ENCODE measurements around the gene UTY.

UTY gene

DNA sequence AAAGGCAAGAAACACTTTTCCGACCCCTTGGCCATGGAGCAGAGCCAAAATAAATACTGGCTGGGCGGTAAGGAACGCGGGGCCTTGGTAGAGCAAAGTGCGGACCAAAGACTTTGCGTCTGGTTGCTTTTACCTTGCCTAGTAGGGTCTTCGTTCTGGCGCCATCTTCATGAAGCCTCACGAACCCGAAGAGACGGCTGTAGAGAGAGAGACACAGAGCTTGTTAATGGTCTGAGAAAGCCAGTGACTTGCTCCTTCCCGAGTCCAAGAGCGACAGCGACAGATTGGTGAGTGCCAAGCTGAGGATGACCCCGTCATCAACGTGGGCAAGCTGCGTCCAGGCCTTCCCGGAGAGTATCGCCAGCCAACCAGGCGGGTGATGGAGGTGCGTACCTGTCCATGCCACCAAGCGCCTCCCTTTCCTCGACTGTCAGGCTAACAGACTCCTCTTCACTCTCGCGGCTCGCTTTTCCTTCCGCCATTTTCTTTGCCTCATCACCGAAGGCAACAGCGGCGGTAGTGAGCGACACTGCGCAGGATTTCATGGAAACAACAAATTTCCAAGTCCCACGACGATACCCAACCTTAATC, 617 bp downstream of the UTY start:
- Histone ChIP-seq H3K79me2 (ENCODE audit: low read length) (no peaks in the 10 kb centered on the region), H3K4me2 (ENCODE audit: low read depth, low read length) (no peak overlapping the region), H3K27me3 (replicated peaks; ENCODE audit: insufficient read depth, low read length) (no peaks in the 10 kb centered on the region), H3K36me3 (replicated peaks; ENCODE audit: insufficient read depth, low read length) (no peaks in the 10 kb centered on the region), H3K9me3 (replicated peaks; ENCODE audit: insufficient read depth, low read length) (no peaks in the 10 kb centered on the region), H3K4me1 (ENCODE audit: low read length) (no peaks in the 10 kb centered on the region), H3K27ac (ENCODE audit: low read length) (no peak overlapping the region), H3K4me3 (ENCODE audit: low read length) (no peak overlapping the region), H4K20me1 (ENCODE audit: insufficient read depth, low read length) (no peaks in the 10 kb centered on the region), H2AFZ (ENCODE audit: low read length) (no peak overlapping the region), H3F3A (ENCODE audit: insufficient read depth, low read length) (no peaks in the 10 kb centered on the region), H3K9me2 (replicated peaks; ENCODE audit: insufficient read depth, low read length) (no peaks in the 10 kb centered on the region), H3K9ac (ENCODE audit: low read length) (no peak overlapping the region)
- no peak for DNase-seq
- no peak for TF ChIP-seq EZH2phosphoT487 (IDR thresholded peaks at IDR 0.05; ENCODE audit: low read length)
- TF ChIP-seq, protein P1, sequence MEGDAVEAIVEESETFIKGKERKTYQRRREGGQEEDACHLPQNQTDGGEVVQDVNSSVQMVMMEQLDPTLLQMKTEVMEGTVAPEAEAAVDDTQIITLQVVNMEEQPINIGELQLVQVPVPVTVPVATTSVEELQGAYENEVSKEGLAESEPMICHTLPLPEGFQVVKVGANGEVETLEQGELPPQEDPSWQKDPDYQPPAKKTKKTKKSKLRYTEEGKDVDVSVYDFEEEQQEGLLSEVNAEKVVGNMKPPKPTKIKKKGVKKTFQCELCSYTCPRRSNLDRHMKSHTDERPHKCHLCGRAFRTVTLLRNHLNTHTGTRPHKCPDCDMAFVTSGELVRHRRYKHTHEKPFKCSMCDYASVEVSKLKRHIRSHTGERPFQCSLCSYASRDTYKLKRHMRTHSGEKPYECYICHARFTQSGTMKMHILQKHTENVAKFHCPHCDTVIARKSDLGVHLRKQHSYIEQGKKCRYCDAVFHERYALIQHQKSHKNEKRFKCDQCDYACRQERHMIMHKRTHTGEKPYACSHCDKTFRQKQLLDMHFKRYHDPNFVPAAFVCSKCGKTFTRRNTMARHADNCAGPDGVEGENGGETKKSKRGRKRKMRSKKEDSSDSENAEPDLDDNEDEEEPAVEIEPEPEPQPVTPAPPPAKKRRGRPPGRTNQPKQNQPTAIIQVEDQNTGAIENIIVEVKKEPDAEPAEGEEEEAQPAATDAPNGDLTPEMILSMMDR (IDR thresholded peaks at IDR 0.05; ENCODE audit: low read length) = no peak
- no peak for TF ChIP-seq EZH2 (optimal IDR thresholded peaks at IDR 0.05; ENCODE audit: low read depth, low read length)

DNA sequence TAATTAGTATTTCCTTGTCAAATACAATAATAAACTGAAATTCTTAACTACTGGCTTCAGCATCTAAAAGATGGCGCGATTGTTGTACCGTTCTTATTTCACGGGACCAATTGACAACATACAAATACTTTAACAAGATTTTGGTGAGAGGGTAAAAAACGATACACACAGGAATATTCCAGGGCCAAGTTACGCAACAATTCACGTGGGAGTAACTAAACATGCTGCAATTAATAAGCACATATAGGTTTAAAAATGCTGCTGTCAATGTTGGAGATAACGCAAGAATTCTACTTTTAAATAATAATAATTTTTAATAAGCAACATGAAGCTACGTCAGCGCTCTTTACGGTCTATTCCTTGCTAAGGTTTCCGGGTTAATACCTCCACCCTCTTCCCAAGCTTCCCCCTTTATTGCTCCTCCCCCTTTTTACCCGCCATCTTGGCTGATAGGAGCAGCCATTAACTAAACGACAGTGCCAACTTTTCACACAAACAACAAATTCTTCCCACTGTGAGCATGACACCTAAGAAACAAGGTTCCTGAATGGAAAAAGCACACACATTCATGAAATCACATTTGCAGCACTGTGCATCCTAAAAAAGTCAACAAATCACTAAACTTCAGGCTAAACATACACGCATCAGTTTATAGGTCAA, 1.6 kb downstream of the UTY start:
- H3K4me3 ChIP-seq (ENCODE audit: low read length) = no peak overlapping the region
- no peak overlapping the region for H3K27ac ChIP-seq (ENCODE audit: low read length)
- no peak for TF ChIP-seq EZH2phosphoT487 (IDR thresholded peaks at IDR 0.05; ENCODE audit: low read length)
- TF ChIP-seq, protein P1 (IDR thresholded peaks at IDR 0.05; ENCODE audit: low read length) = no peak
- no peak for TF ChIP-seq EZH2 (optimal IDR thresholded peaks at IDR 0.05; ENCODE audit: low read depth, low read length)

DNA sequence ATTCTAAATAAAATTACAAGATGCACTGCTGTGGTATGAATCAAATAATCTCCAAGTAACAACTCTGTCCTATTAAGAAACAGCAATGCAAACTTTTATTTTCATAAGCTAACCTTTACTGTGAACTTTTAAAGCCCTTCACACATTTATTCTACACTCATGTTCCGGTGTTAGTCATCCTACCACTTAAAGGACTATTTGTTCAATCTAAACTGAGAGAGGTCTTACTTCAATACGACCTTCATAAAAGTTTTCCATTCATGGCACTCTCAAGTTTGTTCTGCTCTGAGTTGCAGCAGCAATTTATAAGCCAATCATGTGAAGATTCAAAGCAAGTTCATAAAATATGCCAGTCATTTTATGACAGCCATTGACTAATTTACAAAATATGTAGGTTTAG, 4.8 kb downstream of the UTY start:
- no peak overlapping the region for H2AFZ ChIP-seq (ENCODE audit: low read length)
- no peaks in the 10 kb centered on the region for H3K36me3 ChIP-seq (replicated peaks; ENCODE audit: insufficient read depth, low read length)
- no peaks in the 10 kb centered on the region for H4K20me1 ChIP-seq (ENCODE audit: insufficient read depth, low read length)
- H3K27me3 ChIP-seq (replicated peaks; ENCODE audit: insufficient read depth, low read length) = no peaks in the 10 kb centered on the region
- no peak overlapping the region for H3K4me3 ChIP-seq (ENCODE audit: low read length)
- DNase-seq = no peak
- no peaks in the 10 kb centered on the region for H3F3A ChIP-seq (ENCODE audit: insufficient read depth, low read length)
- no peak overlapping the region for H3K9ac ChIP-seq (ENCODE audit: low read length)
- H3K4me1 ChIP-seq (ENCODE audit: low read length) = no peaks in the 10 kb centered on the region
- no peak overlapping the region for H3K4me2 ChIP-seq (ENCODE audit: low read depth, low read length)
- H3K9me3 ChIP-seq (replicated peaks; ENCODE audit: insufficient read depth, low read length) = no peaks in the 10 kb centered on the region
- no peaks in the 10 kb centered on the region for H3K79me2 ChIP-seq (ENCODE audit: low read length)
- no peak overlapping the region for H3K27ac ChIP-seq (ENCODE audit: low read length)
- TF ChIP-seq EZH2 (optimal IDR thresholded peaks at IDR 0.05; ENCODE audit: low read depth, low read length) = no peak
- TF ChIP-seq, protein P1 (IDR thresholded peaks at IDR 0.05; ENCODE audit: low read length) = no peak
- no peak for TF ChIP-seq EZH2phosphoT487 (IDR thresholded peaks at IDR 0.05; ENCODE audit: low read length)
- H3K9me2 ChIP-seq (replicated peaks; ENCODE audit: insufficient read depth, low read length) = no peaks in the 10 kb centered on the region

More for the DNA sequence above, 1.6 kb downstream of the UTY start:
- no peaks in the 10 kb centered on the region for H3K4me1 ChIP-seq (ENCODE audit: low read length)
- H2AFZ ChIP-seq (ENCODE audit: low read length) = no peak overlapping the region
- no peak for DNase-seq
- no peaks in the 10 kb centered on the region for H3K36me3 ChIP-seq (replicated peaks; ENCODE audit: insufficient read depth, low read length)
- no peak overlapping the region for H3K4me2 ChIP-seq (ENCODE audit: low read depth, low read length)
- H3F3A ChIP-seq (ENCODE audit: insufficient read depth, low read length) = no peaks in the 10 kb centered on the region
- H3K9me2 ChIP-seq (replicated peaks; ENCODE audit: insufficient read depth, low read length) = no peaks in the 10 kb centered on the region
- H3K9ac ChIP-seq (ENCODE audit: low read length) = no peak overlapping the region
- no peaks in the 10 kb centered on the region for H3K9me3 ChIP-seq (replicated peaks; ENCODE audit: insufficient read depth, low read length)
- no peaks in the 10 kb centered on the region for H4K20me1 ChIP-seq (ENCODE audit: insufficient read depth, low read length)
- H3K79me2 ChIP-seq (ENCODE audit: low read length) = no peaks in the 10 kb centered on the region
- no peaks in the 10 kb centered on the region for H3K27me3 ChIP-seq (replicated peaks; ENCODE audit: insufficient read depth, low read length)

All from MM.1S (cell line).